HCT116 (cell line): ENCODE measurements around the gene HMGCLL1. TPM values are rescaled to one million over a fixed set of nuclear protein-coding genes. Genes with fewer than 3 reads are reported as not detected.

Experiments used
- ATAC-seq: fragments of 200-7000 bp; cut with Tn5 transposase; 2 replicates; pipeline ENCODE4 v1.9.1; 2020; ENCODE audit warnings: mild to moderate bottlenecking, moderate library complexity
- BruUV-seq: library from RNA; stranded (reverse); fragments of 400-500 nt; replicated peaks from 2 replicates; lab custom pipeline; 2021; lab: Mats Ljungman, UMichigan
- CTCF ChIA-PET: fragments of 300-600 bp; sonication (Branson Sonifier 250); formaldehyde crosslinking; loops from one replicate; lab custom pipeline; 2021; ENCODE audit warnings: antibody characterized with exemption; lab: Charles Lee
- POLR2A ChIA-PET: fragments of 300-600, 350-600 bp; sonication (Branson Sonifier 250); formaldehyde crosslinking; loops from one replicate; lab custom pipeline; 2021; ENCODE audit warnings: antibody characterized with exemption; lab: Charles Lee
- RAD21 ChIA-PET, 2 experiments: fragments of 300-600 bp; sonication (Branson Sonifier 250); formaldehyde crosslinking; loops; one replicate each; lab custom pipeline; 2023; ENCODE audit warnings: low total read pairs in 2 of 2; ENCODE audit not compliant: uncharacterized antibody in 2 of 2, unreplicated experiment in 2 of 2, low non-redundant PET in 1 of 2; lab: Charles Lee
- DNase-seq: peaks from one replicate; pipeline ENCODE4 v3.0.0-alpha.2; 2010; ENCODE audit warnings: low read depth, low spot score
- H2AFZ ChIP-seq: fragments of 200-600 bp; shearing (Covaris generic), sonication (generic); 2 replicates; pipeline ENCODE4 v1.6.1; 2017; ENCODE audit warnings: low read depth, mixed run types, mixed read lengths, antibody characterized with exemption, low read length; ENCODE audit not compliant: poor library complexity, severe bottlenecking
- H3K27ac ChIP-seq: 2 replicates; pipeline ENCODE4 v1.5.1; 2012; ENCODE audit warnings: low read depth, low read length
- H3K27me3 ChIP-seq: fragments of 200-600 bp; sonication (generic); 2 replicates; pipeline ENCODE4 v1.6.1; 2016; ENCODE audit warnings: mixed run types, low read length, mixed read lengths; ENCODE audit not compliant: insufficient read depth
- H3K36me3 ChIP-seq, 2 experiments: fragments of 200-500 bp in 1 of 2; fragments of 200-600 bp in 1 of 2; sonication (Bioruptor generic) in 1 of 2; sonication (generic) in 1 of 2; 2 replicates each; pipeline versions ENCODE4 v1.5.1 to v1.6.1; 2014 to 2016; ENCODE audit warnings: low read length in 2 of 2, inconsistent platforms in 1 of 2, mixed read lengths in 1 of 2, mixed run types in 1 of 2; ENCODE audit not compliant: insufficient read depth in 2 of 2, control insufficient read depth in 1 of 2
- H3K4me1 ChIP-seq, 2 experiments: fragments of 200-600 bp in 1 of 2; sonication (generic) in 1 of 2; 2 replicates each; pipeline versions ENCODE4 v1.5.1 to v1.6.1; 2012 to 2017; ENCODE audit warnings: low read length in 2 of 2, inconsistent platforms in 1 of 2, mild to moderate bottlenecking in 1 of 2, mixed read lengths in 1 of 2, mixed run types in 1 of 2, moderate library complexity in 1 of 2; ENCODE audit not compliant: insufficient read depth in 2 of 2, control insufficient read depth in 1 of 2
- H3K4me2 ChIP-seq: fragments of 200-600 bp; sonication (generic); 2 replicates; pipeline ENCODE4 v1.6.1; 2017; ENCODE audit warnings: mixed run types, low read length, mixed read lengths
- H3K4me3 ChIP-seq, 2 experiments: fragments of 200-600 bp in 1 of 2; sonication (generic) in 1 of 2; replicated peaks in 1 of 2; 2 replicates each; pipeline ENCODE4 v1.5.1; 2011 to 2016; ENCODE audit warnings: low read length in 2 of 2, control low read depth in 1 of 2, low read depth in 1 of 2, mild to moderate bottlenecking in 1 of 2, mixed read lengths in 1 of 2, mixed run types in 1 of 2
- H3K79me2 ChIP-seq: fragments of 200-600 bp; sonication (generic); 2 replicates; pipeline ENCODE4 v1.6.1; 2017; ENCODE audit warnings: mild to moderate bottlenecking, mixed run types, low read length, moderate library complexity, mixed read lengths; ENCODE audit not compliant: insufficient read depth
- H3K9ac ChIP-seq: fragments of 200-600 bp; sonication (generic); 2 replicates; pipeline ENCODE4 v1.6.1; 2016; ENCODE audit warnings: low read length, mixed read lengths
- H3K9me2 ChIP-seq: fragments of 200-600 bp; sonication (generic), shearing (Covaris generic); 2 replicates; pipeline ENCODE4 v1.6.1; 2017; ENCODE audit warnings: mixed run types, mild to moderate bottlenecking, moderate library complexity; ENCODE audit not compliant: insufficient read depth
- H3K9me3 ChIP-seq, 2 experiments: fragments of 200-500 bp in 1 of 2; fragments of 200-600 bp in 1 of 2; sonication (Bioruptor generic) in 1 of 2; sonication (generic) in 1 of 2; 2 replicates each; pipeline ENCODE4 v1.6.1; 2014 to 2017; ENCODE audit warnings: low read length in 2 of 2, mixed read lengths in 2 of 2, inconsistent platforms in 1 of 2, low read depth in 1 of 2, mild to moderate bottlenecking in 1 of 2, mixed run types in 1 of 2, moderate library complexity in 1 of 2; ENCODE audit not compliant: control insufficient read depth in 1 of 2, insufficient read depth in 1 of 2
- H4K20me1 ChIP-seq: fragments of 200-600 bp; sonication (generic), shearing (Covaris generic); 2 replicates; pipeline ENCODE4 v1.6.1; 2017; ENCODE audit warnings: mixed run types, mild to moderate bottlenecking, moderate library complexity; ENCODE audit not compliant: insufficient read depth
- CBX3 ChIP-seq: IDR thresholded peaks from 2 replicates; pipeline ENCODE4 v1.6.1; 2012; ENCODE audit warnings: low read depth
- JUND ChIP-seq: IDR thresholded peaks from 2 replicates; pipeline ENCODE4 v1.6.1; 2012
- POLR2AphosphoS5 ChIP-seq: IDR thresholded peaks from 2 replicates; pipeline ENCODE4 v1.6.1; 2011; ENCODE audit warnings: mild to moderate bottlenecking, low read depth, low read length, moderate library complexity
- RAD21 ChIP-seq: IDR thresholded peaks from 2 replicates; pipeline ENCODE4 v1.6.1; 2012; ENCODE audit warnings: low read depth, mild to moderate bottlenecking
- SP1 ChIP-seq: IDR thresholded peaks from 2 replicates; pipeline ENCODE4 v1.6.1; 2012; ENCODE audit warnings: low read depth
- SRF ChIP-seq: IDR thresholded peaks from 2 replicates; pipeline ENCODE4 v1.6.1; 2012; ENCODE audit warnings: low read depth
- ZFX ChIP-seq: fragments of 450-650 bp; IDR thresholded peaks from 2 replicates; pipeline ENCODE4 v1.6.1; 2017
- intact Hi-C: fragments of 100-400 bp; cut with micrococcal nuclease; formaldehyde crosslinking; loops from 2 replicates; pipeline ENCODE4 v1.10.0; 2022
- total RNA-seq: library from RNA; stranded (reverse); gene quantifications from one replicate; pipeline ENCODE4 v1.2.1, GENCODE V29; 2021; ENCODE audit not compliant: unreplicated experiment
- TF ChIP-seq, protein P1 (sequence below): IDR thresholded peaks from 2 replicates; pipeline ENCODE4 v1.6.1; 2012; ENCODE audit warnings: low read depth
- TF ChIP-seq, protein P2 (sequence below): IDR thresholded peaks from 2 replicates; pipeline ENCODE4 v1.6.1; 2011; ENCODE audit warnings: mild to moderate bottlenecking, low read length, moderate library complexity; ENCODE audit not compliant: insufficient replicate concordance; ENCODE audit errors: extremely low read depth

Gene HMGCLL1
- total RNA-seq, 1 experiment from 2014 or later, result not detected

DNA sequence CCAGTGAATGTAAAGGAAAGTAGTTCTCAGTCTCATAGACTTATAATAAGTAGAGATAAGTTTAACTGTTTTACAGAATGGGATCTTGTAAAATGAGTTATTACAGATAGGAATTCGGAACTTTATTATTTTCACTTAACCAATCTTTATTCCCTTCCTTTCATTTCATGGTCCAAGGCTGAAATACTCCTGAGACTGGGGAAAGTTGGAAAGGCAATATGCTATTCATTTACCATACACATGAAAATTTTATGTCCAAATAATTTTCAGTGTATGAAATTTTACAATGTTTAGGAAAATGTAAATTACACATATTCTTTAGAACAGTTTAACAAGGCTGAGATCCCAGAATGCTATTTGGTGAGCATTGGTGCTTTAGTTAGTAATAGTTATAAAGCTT is 62.3 kb downstream of the HMGCLL1 start:
- no peaks in the 10 kb centered on the region for H3K9me3 ChIP-seq
- ChIA-PET CTCF (interaction anchor here (0.6 kb wide), 1 partner anchor 12 kb away, joined by 3 read pairs; no protein-coding TSS in a partner anchor), POLR2A (no interaction called here), RAD21 (no interaction called here)
- no TSS peak for BruUV-seq
- no peaks in the 10 kb centered on the region for H3K9me2 ChIP-seq
- H3K36me3 ChIP-seq, result no peaks in the 10 kb centered on the region
- TF ChIP-seq CBX3, result no peak
- TF ChIP-seq SRF, result no peak
- no peak for TF ChIP-seq JUND
- TF ChIP-seq, protein P1, sequence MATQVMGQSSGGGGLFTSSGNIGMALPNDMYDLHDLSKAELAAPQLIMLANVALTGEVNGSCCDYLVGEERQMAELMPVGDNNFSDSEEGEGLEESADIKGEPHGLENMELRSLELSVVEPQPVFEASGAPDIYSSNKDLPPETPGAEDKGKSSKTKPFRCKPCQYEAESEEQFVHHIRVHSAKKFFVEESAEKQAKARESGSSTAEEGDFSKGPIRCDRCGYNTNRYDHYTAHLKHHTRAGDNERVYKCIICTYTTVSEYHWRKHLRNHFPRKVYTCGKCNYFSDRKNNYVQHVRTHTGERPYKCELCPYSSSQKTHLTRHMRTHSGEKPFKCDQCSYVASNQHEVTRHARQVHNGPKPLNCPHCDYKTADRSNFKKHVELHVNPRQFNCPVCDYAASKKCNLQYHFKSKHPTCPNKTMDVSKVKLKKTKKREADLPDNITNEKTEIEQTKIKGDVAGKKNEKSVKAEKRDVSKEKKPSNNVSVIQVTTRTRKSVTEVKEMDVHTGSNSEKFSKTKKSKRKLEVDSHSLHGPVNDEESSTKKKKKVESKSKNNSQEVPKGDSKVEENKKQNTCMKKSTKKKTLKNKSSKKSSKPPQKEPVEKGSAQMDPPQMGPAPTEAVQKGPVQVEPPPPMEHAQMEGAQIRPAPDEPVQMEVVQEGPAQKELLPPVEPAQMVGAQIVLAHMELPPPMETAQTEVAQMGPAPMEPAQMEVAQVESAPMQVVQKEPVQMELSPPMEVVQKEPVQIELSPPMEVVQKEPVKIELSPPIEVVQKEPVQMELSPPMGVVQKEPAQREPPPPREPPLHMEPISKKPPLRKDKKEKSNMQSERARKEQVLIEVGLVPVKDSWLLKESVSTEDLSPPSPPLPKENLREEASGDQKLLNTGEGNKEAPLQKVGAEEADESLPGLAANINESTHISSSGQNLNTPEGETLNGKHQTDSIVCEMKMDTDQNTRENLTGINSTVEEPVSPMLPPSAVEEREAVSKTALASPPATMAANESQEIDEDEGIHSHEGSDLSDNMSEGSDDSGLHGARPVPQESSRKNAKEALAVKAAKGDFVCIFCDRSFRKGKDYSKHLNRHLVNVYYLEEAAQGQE, result no peak
- TF ChIP-seq POLR2AphosphoS5, result no peak
- no peak for TF ChIP-seq RAD21
- no peak for TF ChIP-seq SP1
- no peak for TF ChIP-seq ZFX
- TF ChIP-seq, protein P2, sequence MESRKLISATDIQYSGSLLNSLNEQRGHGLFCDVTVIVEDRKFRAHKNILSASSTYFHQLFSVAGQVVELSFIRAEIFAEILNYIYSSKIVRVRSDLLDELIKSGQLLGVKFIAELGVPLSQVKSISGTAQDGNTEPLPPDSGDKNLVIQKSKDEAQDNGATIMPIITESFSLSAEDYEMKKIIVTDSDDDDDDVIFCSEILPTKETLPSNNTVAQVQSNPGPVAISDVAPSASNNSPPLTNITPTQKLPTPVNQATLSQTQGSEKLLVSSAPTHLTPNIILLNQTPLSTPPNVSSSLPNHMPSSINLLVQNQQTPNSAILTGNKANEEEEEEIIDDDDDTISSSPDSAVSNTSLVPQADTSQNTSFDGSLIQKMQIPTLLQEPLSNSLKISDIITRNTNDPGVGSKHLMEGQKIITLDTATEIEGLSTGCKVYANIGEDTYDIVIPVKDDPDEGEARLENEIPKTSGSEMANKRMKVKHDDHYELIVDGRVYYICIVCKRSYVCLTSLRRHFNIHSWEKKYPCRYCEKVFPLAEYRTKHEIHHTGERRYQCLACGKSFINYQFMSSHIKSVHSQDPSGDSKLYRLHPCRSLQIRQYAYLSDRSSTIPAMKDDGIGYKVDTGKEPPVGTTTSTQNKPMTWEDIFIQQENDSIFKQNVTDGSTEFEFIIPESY, result no peak
- ATAC-seq (no peak), DNase-seq (no peak)
- no peaks in the 10 kb centered on the region for H4K20me1 ChIP-seq
- intact Hi-C loops, result no loop called here
- H3K4me3 ChIP-seq, result no peak overlapping the region
- H3K79me2 ChIP-seq, result no peaks in the 10 kb centered on the region
- H3K9ac ChIP-seq, result no peak overlapping the region
- H2AFZ ChIP-seq, result no peak overlapping the region
- H3K4me2 ChIP-seq, result no peak overlapping the region
- no peaks in the 10 kb centered on the region for H3K4me1 ChIP-seq
- H3K27ac ChIP-seq, result no peak overlapping the region
- H3K27me3 ChIP-seq, result peaks cover 7% of the 10 kb centered on the region; the same call in 1 of the 2 replicates
